SK-N-SH (cell line): Measurements from ENCODE around the gene SMARCC1. TPM values are rescaled to one million over a fixed set of nuclear protein-coding genes. Genes with fewer than 3 reads are reported as not detected.

Experiments used
- CTCF ChIA-PET: fragments of 300-600, 350-600 bp; formaldehyde crosslinking; extraction: SDS; loops from one replicate; lab custom pipeline; 2021; lab: Yijun Ruan, JAX
- POLR2A ChIA-PET: fragments of 350-600 bp; sonication (Branson Sonifier 250); formaldehyde crosslinking; extraction: SDS; loops from one replicate; lab custom pipeline; 2020; ENCODE audit warnings: antibody characterized with exemption, inconsistent platforms; lab: Yijun Ruan, JAX
- DNase-seq: peaks from one replicate; pipeline ENCODE4 v3.0.0; 2012
- H2AFZ ChIP-seq: fragments of 200-600 bp; sonication (generic); 2 replicates; pipeline ENCODE4 v1.8.1; 2016; ENCODE audit warnings: antibody characterized with exemption, mild to moderate bottlenecking, low read depth
- H3F3A ChIP-seq: fragments of 200-600 bp; sonication (generic); replicated peaks from 2 replicates; pipeline ENCODE3; 2016; ENCODE audit warnings: antibody characterized with exemption, mild to moderate bottlenecking; ENCODE audit not compliant: insufficient read depth
- H3K27ac ChIP-seq, 2 experiments: fragments of 200-500 bp in 1 of 2; fragments of 200-600 bp in 1 of 2; sonication (Bioruptor generic) in 1 of 2; sonication (generic), shearing (Covaris generic) in 1 of 2; 2 replicates each; pipeline versions ENCODE4 v1.5.1 to v1.6.1; 2014 to 2016; ENCODE audit warnings: low read depth in 2 of 2, inconsistent platforms in 1 of 2, low read length in 1 of 2, mild to moderate bottlenecking in 1 of 2, mixed read lengths in 1 of 2
- H3K27me3 ChIP-seq: fragments of 200-600 bp; sonication (generic), shearing (Covaris generic); 2 replicates; pipeline ENCODE4 v1.6.1; 2016; ENCODE audit warnings: mixed run types; ENCODE audit not compliant: insufficient read depth
- H3K36me3 ChIP-seq, 2 experiments: fragments of 200-500 bp in 1 of 2; fragments of 200-600 bp in 1 of 2; sonication (Bioruptor generic) in 1 of 2; sonication (generic) in 1 of 2; replicated peaks in 1 of 2; 2 replicates each; pipeline versions ENCODE3 to v1.5.1; 2014 to 2016; ENCODE audit warnings: low read length in 1 of 2, mild to moderate bottlenecking in 1 of 2; ENCODE audit not compliant: insufficient read depth in 2 of 2, control insufficient read depth in 1 of 2
- H3K4me1 ChIP-seq, 2 experiments: fragments of 200-500 bp in 1 of 2; fragments of 200-600 bp in 1 of 2; sonication (Bioruptor generic) in 1 of 2; sonication (generic), shearing (Covaris generic) in 1 of 2; 2 replicates each; pipeline versions ENCODE4 v1.5.1 to v1.6.1; 2014 to 2016; ENCODE audit warnings: low read depth in 1 of 2, low read length in 1 of 2, mixed run types in 1 of 2; ENCODE audit not compliant: insufficient read depth in 2 of 2, control insufficient read depth in 1 of 2
- H3K4me2 ChIP-seq: fragments of 200-600 bp; sonication (generic), shearing (Covaris generic); 2 replicates; pipeline ENCODE4 v1.6.1; 2017; ENCODE audit warnings: mixed run types
- H3K4me3 ChIP-seq, 2 experiments: fragments of 200-500 bp in 1 of 2; fragments of 200-600 bp in 1 of 2; sonication (Bioruptor generic) in 1 of 2; sonication (generic), shearing (Covaris generic) in 1 of 2; 2 replicates each; pipeline versions ENCODE4 v1.5.1 to v1.8.1; 2014 to 2016; ENCODE audit warnings: low read depth in 2 of 2, inconsistent platforms in 1 of 2, low read length in 1 of 2, mild to moderate bottlenecking in 1 of 2, mixed read lengths in 1 of 2, moderate library complexity in 1 of 2
- H3K79me2 ChIP-seq: fragments of 200-600 bp; sonication (generic); 2 replicates; pipeline ENCODE4 v1.8.1; 2017; ENCODE audit warnings: mild to moderate bottlenecking; ENCODE audit not compliant: insufficient read depth
- H3K9ac ChIP-seq: fragments of 200-600 bp; sonication (generic); 2 replicates; pipeline ENCODE4 v1.6.1; 2017; ENCODE audit warnings: mixed run types
- H3K9me2 ChIP-seq: fragments of 200-600 bp; sonication (generic); 2 replicates; pipeline ENCODE4 v1.6.1; 2017; ENCODE audit warnings: mixed run types
- H3K9me3 ChIP-seq: fragments of 200-600 bp; sonication (generic); 2 replicates; pipeline ENCODE4 v1.6.1; 2017; ENCODE audit warnings: mixed run types, mild to moderate bottlenecking, moderate library complexity
- H4K20me1 ChIP-seq: fragments of 200-600 bp; sonication (generic); 2 replicates; pipeline ENCODE4 v1.6.1; 2017; ENCODE audit warnings: mild to moderate bottlenecking, mixed run types; ENCODE audit not compliant: insufficient read depth
- ELF1 ChIP-seq: IDR thresholded peaks from 2 replicates; pipeline ENCODE4 v1.4.0; 2012
- FOXJ3 ChIP-seq: sonication (generic); formaldehyde crosslinking; IDR thresholded peaks from 2 replicates; pipeline ENCODE4 v1.5.1; 2020; ENCODE audit warnings: mild to moderate bottlenecking, missing genetic modification reagents
- GATA2 ChIP-seq: sonication (generic); formaldehyde crosslinking; IDR thresholded peaks from 2 replicates; pipeline ENCODE4 v1.5.0; 2020; ENCODE audit warnings: mild to moderate bottlenecking, missing genetic modification reagents
- MEF2A ChIP-seq: IDR thresholded peaks from 2 replicates; pipeline ENCODE4 v1.4.0; 2012; ENCODE audit warnings: low read depth, borderline replicate concordance
- NRF1 ChIP-seq: IDR thresholded peaks from 2 replicates; pipeline ENCODE4 v1.6.1; 2012; ENCODE audit warnings: low read depth, mild to moderate bottlenecking, low read length
- RFX5 ChIP-seq: IDR thresholded peaks from 2 replicates; pipeline ENCODE4 v1.6.1; 2012; ENCODE audit warnings: mild to moderate bottlenecking, improper control_type of control experiment, low read length
- SIN3A ChIP-seq: IDR thresholded peaks from 2 replicates; pipeline ENCODE4 v1.6.1; 2012; ENCODE audit warnings: low read depth, mild to moderate bottlenecking, low read length, moderate library complexity, borderline replicate concordance
- SMC3 ChIP-seq: IDR thresholded peaks from 2 replicates; pipeline ENCODE4 v1.6.1; 2012; ENCODE audit warnings: low read depth, low read length, improper control_type of control experiment
- TEAD4 ChIP-seq: IDR thresholded peaks from 2 replicates; pipeline ENCODE4 v1.4.0; 2012; ENCODE audit warnings: mild to moderate bottlenecking, borderline replicate concordance; ENCODE audit not compliant: insufficient read depth
- ZBTB33 ChIP-seq: IDR thresholded peaks from 2 replicates; pipeline ENCODE4 v1.4.0; 2012; ENCODE audit warnings: low read depth, borderline replicate concordance
- WGBS: methylation state at CpG from one replicate; pipeline ENCODE4 v1.1.6; 2017; ENCODE audit warnings: low lambda C conversion rate; 5-methylcytosine and 5-hydroxymethylcytosine counted together
- polyA plus RNA-seq, 3 experiments: library from polyadenylated mRNA; depleted of rRNA; stranded (reverse); fragments of >200 nt; gene quantifications; 2 replicates each; pipeline ENCODE4 v1.2.3, GENCODE V29; 2012
- TF ChIP-seq, protein P1 (sequence below): IDR thresholded peaks from 2 replicates; pipeline ENCODE4 v1.4.0; 2012; ENCODE audit warnings: low read depth, borderline replicate concordance

The SMARCC1 gene
- polyA plus RNA-seq, 1 of the 3 experiments (the other 2 are of a cell fraction): 16.5 TPM

DNA sequence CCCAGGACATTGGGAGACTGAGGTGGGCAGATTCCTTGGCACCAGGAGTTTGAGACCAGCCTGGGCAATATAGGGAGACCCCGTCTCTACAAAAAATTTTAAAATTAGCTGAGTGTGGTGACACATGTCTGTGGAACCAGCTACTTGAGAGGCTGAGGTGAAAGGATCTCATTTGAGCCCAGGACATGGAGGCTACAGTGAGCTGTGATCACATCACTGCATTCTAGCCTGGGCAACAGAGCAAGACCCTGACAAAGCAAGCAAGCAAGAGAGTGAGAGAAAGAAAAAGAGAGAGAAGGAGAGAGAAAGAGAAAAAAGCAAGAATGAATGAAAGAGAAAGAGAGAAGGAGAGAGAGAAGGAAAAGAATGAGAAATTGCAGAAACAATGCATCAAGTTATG lies 150.9 kb downstream of the SMARCC1 start:
- ChIA-PET POLR2A (no interaction called here), CTCF (interaction anchor here (1.6 kb wide), 1 partner anchor 12 kb away, joined by 3 read pairs; no protein-coding TSS in a partner anchor)
- no peak for TF ChIP-seq ELF1
- Histone ChIP-seq H3F3A (no peaks in the 10 kb centered on the region), H3K4me1 (no peaks in the 10 kb centered on the region), H3K9me2 (no peaks in the 10 kb centered on the region), H4K20me1 (no peaks in the 10 kb centered on the region), H3K9ac (no peak overlapping the region), H3K4me3 (no peak overlapping the region), H3K4me2 (no peak overlapping the region), H3K27ac (no peak overlapping the region), H3K36me3 (peaks cover 69 to 74% of the 10 kb centered on the region in 2 experiments), H3K9me3 (no peaks in the 10 kb centered on the region), H3K27me3 (no peaks in the 10 kb centered on the region), H2AFZ (no peak overlapping the region), H3K79me2 (no peaks in the 10 kb centered on the region)
- DNase-seq: no peak
- 91% methylated on average over 1 of the region's 1 CpG for WGBS

DNA sequence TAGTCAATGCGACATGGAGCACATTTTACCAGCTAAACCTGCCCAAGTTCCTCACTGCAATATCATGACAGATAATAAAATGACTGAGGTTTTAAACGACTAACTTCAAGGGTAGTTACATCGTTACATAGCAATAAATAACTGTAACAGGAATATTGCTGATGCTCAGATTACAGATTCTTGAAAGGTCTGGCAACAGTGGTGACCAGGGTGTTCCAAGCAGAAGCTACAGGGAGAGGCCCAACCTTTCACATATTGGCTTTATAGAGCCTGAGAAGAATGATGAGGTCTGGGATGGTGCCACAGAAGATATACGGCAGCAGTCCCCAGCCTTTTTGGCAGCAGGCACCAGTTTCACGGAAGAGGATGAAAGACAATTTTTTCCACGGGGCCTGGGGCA lies 151.9 kb downstream of the SMARCC1 start:
- 89% methylated on average over 6 of the region's 6 CpGs for WGBS
- POLR2A ChIA-PET: no interaction called here
- no peak for DNase-seq

GRCh38 chr3:47628426-47628825 lies 153.3 kb downstream of the SMARCC1 start:
- H4K20me1 ChIP-seq: no peaks in the 10 kb centered on the region
- TF ChIP-seq TEAD4: no peak
- TF ChIP-seq FOXJ3 (CRISPR knock-in tag): no peak
- no peak for TF ChIP-seq MEF2A
- no peak for TF ChIP-seq GATA2 (CRISPR knock-in tag)
- TF ChIP-seq ZBTB33: no peak
- TF ChIP-seq, protein P1, sequence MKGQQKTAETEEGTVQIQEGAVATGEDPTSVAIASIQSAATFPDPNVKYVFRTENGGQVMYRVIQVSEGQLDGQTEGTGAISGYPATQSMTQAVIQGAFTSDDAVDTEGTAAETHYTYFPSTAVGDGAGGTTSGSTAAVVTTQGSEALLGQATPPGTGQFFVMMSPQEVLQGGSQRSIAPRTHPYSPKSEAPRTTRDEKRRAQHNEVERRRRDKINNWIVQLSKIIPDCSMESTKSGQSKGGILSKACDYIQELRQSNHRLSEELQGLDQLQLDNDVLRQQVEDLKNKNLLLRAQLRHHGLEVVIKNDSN: no peak
- no peak for TF ChIP-seq RFX5
- TF ChIP-seq SMC3: no peak
- H3F3A ChIP-seq: no peaks in the 10 kb centered on the region
- no peak overlapping the region for H3K4me3 ChIP-seq
- H3K9me3 ChIP-seq: no peaks in the 10 kb centered on the region
- H3K9ac ChIP-seq: no peak overlapping the region
- ChIA-PET CTCF (interaction anchor here (0.8 kb wide), 1 partner anchor 10 kb away, joined by 3 read pairs; no protein-coding TSS in a partner anchor), POLR2A (interaction anchor here (1.1 kb wide), 1 partner anchor 9 kb away, joined by 3 read pairs; no protein-coding TSS in a partner anchor)
- H3K27me3 ChIP-seq: no peaks in the 10 kb centered on the region
- peaks cover 56 to 74% of the 10 kb centered on the region in 2 experiments for H3K36me3 ChIP-seq
- DNase-seq: no peak
- H3K9me2 ChIP-seq: no peaks in the 10 kb centered on the region
- no peaks in the 10 kb centered on the region for H3K4me1 ChIP-seq
- no peak overlapping the region for H3K27ac ChIP-seq
- no peaks in the 10 kb centered on the region for H3K79me2 ChIP-seq
- 97% methylated on average over 6 of the region's 6 CpGs for WGBS
- no peak overlapping the region for H3K4me2 ChIP-seq
- H2AFZ ChIP-seq: no peak overlapping the region

More for the DNA sequence above, 151.9 kb downstream of the SMARCC1 start:
- Histone ChIP-seq H3K9me2 (no peaks in the 10 kb centered on the region), H3K9me3 (no peaks in the 10 kb centered on the region), H3F3A (no peaks in the 10 kb centered on the region), H2AFZ (no peak overlapping the region), H3K36me3 (peaks cover 58 to 74% of the 10 kb centered on the region in 2 experiments), H3K4me2 (no peak overlapping the region), H3K9ac (no peak overlapping the region), H3K79me2 (no peaks in the 10 kb centered on the region), H3K27ac (no peak overlapping the region), H3K4me3 (no peak overlapping the region), H3K4me1 (no peaks in the 10 kb centered on the region)
- CTCF ChIA-PET: interaction anchor here (1.6 kb wide), 1 partner anchor 11 kb away, joined by 3 read pairs; no protein-coding TSS in a partner anchor
- TF ChIP-seq ZBTB33: no peak
- TF ChIP-seq NRF1: no peak
- no peak for TF ChIP-seq SIN3A
- TF ChIP-seq, all 33 proteins: peak for 0
- Histone ChIP-seq H3K27me3 (no peaks in the 10 kb centered on the region), H4K20me1 (no peaks in the 10 kb centered on the region)
